ENCODE data around the gene TBC1D2.

The TBC1D2 gene

GRCh38 chr9:98162613-98163012, 92.8 kb downstream of the TBC1D2 start:
- no peak for TF ChIP-seq CTCF (IDR thresholded peaks at IDR 0.05; ENCODE audit: low read depth, low read length)
- no peak for TF ChIP-seq POLR2A (IDR thresholded peaks at IDR 0.05; ENCODE audit: extremely low read depth, insufficient read length)
- TF ChIP-seq MYC (IDR thresholded peaks at IDR 0.05; ENCODE audit: low read depth, low read length): no peak
- no peak for TF ChIP-seq MAX (IDR thresholded peaks at IDR 0.05; ENCODE audit: low read depth, low read length)
- DNase-seq (ENCODE audit: low read depth): no peak
- H3K4me3 ChIP-seq (ENCODE audit: low read depth, low read length): no peak overlapping the region

GRCh38 chr9:98161851-98162250, 93.6 kb downstream of the TBC1D2 start:
- no peak overlapping the region for H3K4me3 ChIP-seq (ENCODE audit: low read depth, low read length)
- TF ChIP-seq MAX (IDR thresholded peaks at IDR 0.05; ENCODE audit: low read depth, low read length) (no peak), CTCF (IDR thresholded peaks at IDR 0.05; ENCODE audit: low read depth, low read length) (no peak), POLR2A (IDR thresholded peaks at IDR 0.05; ENCODE audit: extremely low read depth, insufficient read length) (no peak), MYC (IDR thresholded peaks at IDR 0.05; ENCODE audit: low read depth, low read length) (no peak)
- no peak for DNase-seq (ENCODE audit: low read depth)

GRCh38 chr9:98159790-98160189, 95.7 kb downstream of the TBC1D2 start:
- DNase-seq (ENCODE audit: low read depth): no peak
- no peak overlapping the region for H3K4me3 ChIP-seq (ENCODE audit: low read depth, low read length)
- TF ChIP-seq MYC (IDR thresholded peaks at IDR 0.05; ENCODE audit: low read depth, low read length) (no peak), MAX (IDR thresholded peaks at IDR 0.05; ENCODE audit: low read depth, low read length) (no peak), CTCF (IDR thresholded peaks at IDR 0.05; ENCODE audit: low read depth, low read length) (no peak), POLR2A (IDR thresholded peaks at IDR 0.05; ENCODE audit: extremely low read depth, insufficient read length) (no peak)

- H3K4me3 ChIP-seq (ENCODE audit: low read depth, low read length): no peak overlapping the region
- DNase-seq (ENCODE audit: low read depth): no peak
- TF ChIP-seq MAX (IDR thresholded peaks at IDR 0.05; ENCODE audit: low read depth, low read length) (no peak), POLR2A (IDR thresholded peaks at IDR 0.05; ENCODE audit: extremely low read depth, insufficient read length) (no peak), CTCF (IDR thresholded peaks at IDR 0.05; ENCODE audit: low read depth, low read length) (no peak), MYC (IDR thresholded peaks at IDR 0.05; ENCODE audit: low read depth, low read length) (no peak)
Measured at GRCh38 chr9:98159301-98159700, 96.1 kb downstream of the TBC1D2 start.

GRCh38 chr9:98158071-98158831, 97.2 kb downstream of the TBC1D2 start:
- TF ChIP-seq POLR2A (IDR thresholded peaks at IDR 0.05; ENCODE audit: extremely low read depth, insufficient read length): no peak
- no peak for TF ChIP-seq MYC (IDR thresholded peaks at IDR 0.05; ENCODE audit: low read depth, low read length)
- no peak for TF ChIP-seq CTCF (IDR thresholded peaks at IDR 0.05; ENCODE audit: low read depth, low read length)
- no peak for TF ChIP-seq MAX (IDR thresholded peaks at IDR 0.05; ENCODE audit: low read depth, low read length)
- no peak for DNase-seq (ENCODE audit: low read depth)
- H3K4me3 ChIP-seq (ENCODE audit: low read depth, low read length): no peak overlapping the region

Measured in NB4 (cell line).